ENCODE data around the gene SHANK2. TPM values are rescaled to one million over a fixed set of nuclear protein-coding genes. Genes with fewer than 3 reads are reported as not detected.

Gene SHANK2
- total RNA-seq, 1 experiment from 2014 or later: 1.2 TPM

DNA sequence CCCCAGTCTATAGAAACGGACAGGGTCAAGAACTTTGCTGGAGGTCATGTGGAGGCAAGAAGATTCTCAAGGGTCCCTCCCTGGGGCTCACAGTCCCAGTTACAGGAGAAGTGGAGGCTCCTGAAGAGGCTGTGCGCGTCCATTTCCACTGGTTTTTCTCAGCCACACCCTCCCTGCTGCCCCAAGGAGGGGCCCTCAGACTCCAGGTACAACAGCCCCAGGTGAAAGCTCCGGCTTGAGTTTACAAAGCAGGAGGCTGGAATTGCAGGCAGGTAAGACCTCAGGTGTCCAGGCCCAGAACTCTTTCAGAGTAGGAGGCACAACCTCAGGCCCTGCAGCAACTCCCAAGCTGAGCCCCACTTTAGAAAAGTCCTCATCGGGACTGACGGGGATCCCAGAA is 3.1 kb downstream of the SHANK2 start:
- no peak for DNase-seq (ENCODE audit: low read depth)
- in situ Hi-C loops (cut with HindIII; ENCODE audit: low pct_unique_long_range_greater_than_20kb, low sequenced_read_pairs): no loop called here

DNA sequence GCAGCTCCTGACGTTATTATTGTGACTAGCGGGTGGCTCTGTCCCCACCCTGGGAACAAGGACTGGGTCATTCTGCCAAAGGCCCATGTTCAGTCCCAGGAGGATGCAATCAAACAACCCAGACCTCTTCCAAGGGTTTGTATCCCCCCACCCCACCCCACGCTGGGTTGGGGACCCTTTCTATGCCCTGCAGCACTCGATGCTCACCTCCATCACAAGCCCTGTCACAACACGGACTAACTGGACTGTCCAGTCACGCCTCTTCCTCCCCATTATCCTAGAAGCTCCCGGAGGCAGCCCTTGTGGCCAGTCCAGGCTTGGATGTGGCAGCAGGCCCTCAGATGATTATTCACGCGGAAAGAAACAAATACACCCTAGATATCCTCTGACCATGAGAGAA is 3.7 kb downstream of the SHANK2 start:
- in situ Hi-C loops (cut with HindIII; ENCODE audit: low pct_unique_long_range_greater_than_20kb, low sequenced_read_pairs): no loop called here
- DNase-seq (ENCODE audit: low read depth): no peak

DNA sequence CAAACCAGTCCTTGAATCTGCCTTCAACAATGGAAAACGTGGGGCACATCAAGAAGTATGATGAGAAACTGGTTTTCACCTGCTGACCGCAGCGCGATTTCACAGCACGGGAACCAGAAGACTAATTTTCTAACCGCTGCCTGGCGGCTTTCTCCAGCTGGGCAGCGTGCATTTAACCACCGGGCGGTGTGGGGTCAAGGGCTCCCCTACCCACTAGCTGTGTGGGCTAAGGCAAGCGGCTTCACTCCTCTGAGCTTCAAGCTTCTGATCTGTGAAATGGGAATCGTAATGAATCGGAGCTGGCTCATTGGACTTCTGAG is 4.2 kb downstream of the SHANK2 start:
- in situ Hi-C loops (cut with HindIII; ENCODE audit: low pct_unique_long_range_greater_than_20kb, low sequenced_read_pairs): no loop called here
- no peak for DNase-seq (ENCODE audit: low read depth)

DNA sequence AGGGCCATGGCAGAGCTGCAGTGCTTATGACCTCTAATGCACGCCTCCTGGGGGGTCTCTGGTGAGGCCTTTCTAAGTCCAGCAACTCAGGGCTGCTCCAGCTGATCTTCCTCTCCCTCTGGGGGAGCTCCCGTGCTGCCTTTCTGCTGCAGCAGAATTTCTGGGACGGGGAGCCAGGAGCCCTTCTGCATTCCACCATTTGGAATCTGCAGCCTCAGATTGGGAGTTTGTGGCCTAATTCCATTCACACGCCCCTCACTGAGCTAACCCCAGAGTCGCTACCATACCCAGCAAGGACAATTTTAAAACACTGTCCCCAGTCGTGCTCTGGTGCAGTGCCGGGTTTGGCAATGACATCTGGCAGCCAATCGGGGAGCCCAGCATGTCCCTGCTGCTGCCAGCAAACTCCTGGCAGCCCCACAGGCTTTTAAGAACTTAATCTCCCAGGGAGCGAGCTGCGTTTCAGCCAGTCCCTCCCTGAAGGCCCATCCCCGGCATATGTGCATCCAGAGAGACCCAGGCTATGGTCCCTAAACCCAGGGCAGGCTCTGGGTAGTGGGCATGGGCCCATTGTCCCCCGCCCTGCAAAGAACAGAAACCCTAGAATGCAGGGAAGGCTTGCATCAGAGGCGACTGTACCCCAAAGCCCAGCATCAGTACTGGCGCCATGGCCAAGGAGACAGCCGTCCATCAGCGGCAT is 4.7 kb downstream of the SHANK2 start:
- DNase-seq (ENCODE audit: low read depth): no peak
- in situ Hi-C loops (cut with HindIII; ENCODE audit: low pct_unique_long_range_greater_than_20kb, low sequenced_read_pairs): no loop called here

DNA sequence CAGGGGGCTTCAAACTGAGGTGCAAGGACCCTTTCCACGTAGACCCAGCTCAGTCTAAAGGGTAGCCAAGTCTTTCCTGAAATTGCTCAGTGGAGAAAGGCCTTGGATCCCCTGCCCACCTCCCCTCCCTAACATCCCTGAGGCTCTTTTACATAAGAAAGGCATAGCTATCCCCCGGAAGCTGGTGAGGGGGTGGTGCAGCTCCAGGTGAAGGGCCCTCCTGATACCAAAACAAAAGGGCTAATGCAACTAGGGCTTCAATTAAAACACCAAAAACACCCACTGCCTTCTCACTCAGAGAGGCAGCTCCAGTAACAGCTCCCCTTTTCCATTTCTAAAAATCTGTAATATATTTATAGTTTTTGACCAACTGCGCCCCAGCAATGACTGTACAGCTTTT is 5.8 kb downstream of the SHANK2 start:
- DNase-seq (ENCODE audit: low read depth): no peak
- in situ Hi-C loops (cut with HindIII; ENCODE audit: low pct_unique_long_range_greater_than_20kb, low sequenced_read_pairs): no loop called here

DNA sequence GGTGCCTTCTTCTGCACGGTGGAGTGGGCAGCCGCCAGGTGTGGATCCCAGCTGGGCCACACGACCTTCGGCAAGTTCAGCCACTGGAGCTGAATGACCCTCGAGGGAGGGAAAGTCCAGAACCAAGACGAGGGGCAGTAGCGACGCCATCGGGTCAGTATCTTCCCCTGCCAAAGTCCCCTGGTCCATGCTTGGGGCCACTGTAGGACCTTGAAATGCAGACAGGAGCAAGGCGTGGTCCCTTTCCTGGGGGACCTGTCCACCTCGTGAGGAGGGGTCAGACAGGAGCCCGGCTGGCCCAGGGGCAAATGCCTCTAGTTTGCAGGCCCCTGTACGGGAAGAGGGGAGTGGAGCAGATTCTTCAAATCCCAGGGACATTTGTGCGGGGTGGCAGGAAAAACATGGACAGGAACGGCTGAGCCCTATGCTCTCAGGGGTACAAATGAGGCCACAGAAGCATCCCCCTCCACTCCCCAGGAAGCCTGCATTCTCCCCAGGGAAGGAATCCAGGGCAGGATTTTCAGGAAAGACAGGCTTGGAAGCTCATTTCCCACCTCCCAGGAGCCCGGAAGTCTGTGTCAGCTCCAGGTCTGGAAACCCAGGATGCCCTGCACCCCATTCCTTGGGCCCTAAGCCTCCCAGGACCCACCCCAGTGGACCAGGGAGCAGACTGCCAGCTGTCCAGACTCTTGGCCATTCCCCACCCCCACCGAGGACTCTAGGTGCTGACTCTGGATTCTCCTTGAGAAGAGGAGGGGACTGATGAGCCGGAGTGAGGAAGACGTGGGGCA is 6.6 kb downstream of the SHANK2 start:
- no peak for DNase-seq (ENCODE audit: low read depth)
- in situ Hi-C loops (cut with HindIII; ENCODE audit: low pct_unique_long_range_greater_than_20kb, low sequenced_read_pairs): no loop called here

DNA sequence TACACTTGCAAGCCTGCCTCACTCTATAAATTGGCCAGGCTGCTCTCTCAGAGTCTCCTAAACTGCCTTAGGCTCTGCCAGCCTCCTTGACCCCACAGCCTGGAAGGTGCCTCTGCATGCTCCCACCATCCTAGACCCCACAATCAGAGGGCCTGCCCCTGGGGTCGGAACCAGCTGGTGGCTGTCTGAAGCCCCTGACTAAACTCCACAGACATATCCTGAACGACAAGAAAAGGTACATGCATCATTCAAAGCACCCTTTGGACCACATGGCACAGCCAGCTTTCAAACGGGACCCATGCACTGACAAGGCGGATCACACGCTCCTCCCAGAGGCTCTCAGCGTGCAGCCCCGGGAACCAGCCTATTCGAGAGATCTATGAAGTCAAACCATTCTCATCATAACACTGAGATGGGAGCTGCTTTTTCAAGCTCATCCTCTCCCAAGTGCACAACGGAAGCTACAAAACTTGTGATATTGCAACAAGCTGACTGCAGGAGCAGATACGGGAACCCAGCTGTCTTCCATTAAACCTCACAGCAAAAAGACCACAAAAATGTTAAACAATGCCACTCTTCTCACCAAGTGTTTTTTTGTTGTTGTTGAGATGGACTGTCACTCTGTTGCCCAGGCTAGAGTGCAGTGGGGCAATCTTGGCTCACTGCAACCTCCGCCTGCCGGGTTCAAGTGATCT is 8.1 kb downstream of the SHANK2 start:
- in situ Hi-C loops (cut with HindIII; ENCODE audit: low pct_unique_long_range_greater_than_20kb, low sequenced_read_pairs): no loop called here

DNA sequence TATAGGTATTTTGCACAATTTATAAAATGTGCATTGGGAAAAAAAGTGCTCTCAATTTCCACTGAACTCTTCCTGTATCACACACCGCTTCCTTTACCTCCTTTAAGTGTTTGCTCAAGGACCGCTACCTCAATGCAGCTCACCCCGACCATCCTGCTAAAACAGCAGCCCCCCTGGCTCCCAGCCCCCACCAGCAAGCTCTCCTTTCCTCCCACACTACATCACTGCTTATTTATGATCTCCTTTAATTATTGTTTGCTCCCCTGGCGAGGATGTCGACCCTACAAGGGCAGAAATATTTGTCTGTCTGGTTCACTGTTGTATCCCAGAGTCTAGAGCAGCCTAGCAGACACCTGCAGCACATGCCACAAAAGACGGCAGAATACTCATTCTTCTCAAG is 10.0 kb downstream of the SHANK2 start:
- no peak for DNase-seq (ENCODE audit: low read depth)
- in situ Hi-C loops (cut with HindIII; ENCODE audit: low pct_unique_long_range_greater_than_20kb, low sequenced_read_pairs): no loop called here

More for the DNA sequence above, 8.1 kb downstream of the SHANK2 start:
- no peak for DNase-seq (ENCODE audit: low read depth)

DNA sequence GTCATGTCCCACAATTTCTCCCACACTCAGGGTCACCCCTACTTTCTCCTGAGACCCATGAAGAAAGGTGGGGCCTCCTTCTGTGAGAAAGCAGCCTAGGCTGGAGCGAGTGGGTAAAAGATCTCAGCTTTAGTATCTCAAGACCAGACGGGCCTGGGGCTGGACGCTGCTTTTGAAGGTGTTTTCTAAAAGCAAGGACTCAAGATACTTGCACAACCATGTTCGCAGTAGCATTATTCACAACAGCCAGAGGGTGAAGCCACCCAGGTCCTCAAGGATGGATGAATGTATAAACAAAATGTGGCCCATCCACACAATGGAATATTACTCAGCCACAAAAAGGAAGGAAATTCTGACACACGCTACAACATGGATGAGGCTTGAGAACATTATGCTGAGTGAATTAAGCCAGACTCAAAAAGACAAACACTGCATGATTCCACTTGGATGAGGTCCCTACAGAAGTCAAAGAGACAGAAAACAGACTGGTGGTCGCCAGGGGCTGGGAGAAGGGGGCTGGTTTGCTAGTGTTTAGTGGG is 10.6 kb downstream of the SHANK2 start:
- no peak for DNase-seq (ENCODE audit: low read depth)
- in situ Hi-C loops (cut with HindIII; ENCODE audit: low pct_unique_long_range_greater_than_20kb, low sequenced_read_pairs): no loop called here

DNA sequence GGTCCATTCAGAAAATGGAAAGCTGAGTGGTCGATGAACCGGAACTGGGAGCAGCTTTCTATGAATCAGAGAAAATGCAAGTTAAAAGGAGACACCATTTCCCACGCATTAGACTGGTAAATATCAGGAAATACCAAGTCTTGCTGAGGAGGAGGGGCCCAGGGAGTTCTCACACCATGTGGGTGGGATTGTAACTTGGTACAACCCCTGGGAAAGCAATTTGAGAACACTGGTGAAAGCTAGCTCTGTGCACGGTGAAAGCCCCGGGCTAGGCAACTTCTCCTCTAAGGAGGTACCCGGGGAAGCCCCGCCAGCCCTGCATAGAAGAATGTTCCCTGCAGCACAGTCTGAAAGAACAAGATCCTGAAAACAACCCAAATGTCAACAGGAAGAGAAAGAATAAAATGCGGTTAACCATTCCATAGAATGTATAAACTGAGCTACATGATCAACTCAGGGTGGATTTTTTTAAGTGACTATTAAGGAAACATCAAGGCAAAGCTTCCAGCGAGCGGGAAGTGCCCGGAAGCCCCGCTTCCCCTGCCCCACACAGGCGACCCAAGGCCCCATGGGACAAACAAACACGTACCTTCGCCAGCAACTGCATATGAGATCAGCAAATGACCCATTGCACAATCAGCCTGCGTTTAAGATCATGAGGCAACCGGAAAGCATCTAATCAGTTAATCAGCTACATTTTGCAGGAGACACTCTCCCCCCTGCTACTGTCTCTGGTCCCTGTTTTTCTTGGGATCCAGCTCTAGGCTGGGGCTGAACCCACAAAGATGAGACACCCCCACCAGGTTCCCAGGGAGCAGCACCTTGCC is 11.3 kb downstream of the SHANK2 start:
- in situ Hi-C loops (cut with HindIII; ENCODE audit: low pct_unique_long_range_greater_than_20kb, low sequenced_read_pairs): no loop called here
- DNase-seq (ENCODE audit: low read depth): peak; percentile 86

DNA sequence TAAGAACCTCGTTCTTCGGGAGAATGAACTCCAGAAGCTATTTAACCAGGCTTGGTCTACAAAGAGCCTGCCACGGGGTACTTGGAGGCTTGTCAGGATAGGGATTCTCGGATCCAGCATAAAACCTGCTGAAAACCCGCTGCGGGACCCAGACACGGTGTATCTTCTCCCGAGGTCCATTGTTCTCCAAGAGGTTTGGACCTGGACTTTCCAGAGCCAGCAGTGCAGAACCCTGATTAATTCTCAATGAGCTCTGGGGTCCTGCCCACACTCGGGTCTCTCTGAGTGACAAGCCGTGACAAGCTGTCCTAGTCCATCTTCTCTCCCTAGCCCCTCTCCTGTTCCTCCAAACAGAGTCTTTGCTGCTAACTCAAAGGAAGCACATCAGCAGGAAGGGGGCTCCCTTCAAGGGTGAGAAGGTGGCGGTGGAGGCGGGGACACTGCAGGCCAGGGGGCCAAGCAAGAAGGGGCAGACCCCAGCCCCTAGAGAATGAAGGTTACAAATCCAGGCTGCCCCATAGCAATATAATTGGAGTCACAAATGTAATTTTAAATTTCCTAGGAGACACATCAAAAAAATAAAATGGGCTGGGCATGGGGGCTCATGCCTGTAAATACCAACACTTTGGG is 12.2 kb downstream of the SHANK2 start:
- in situ Hi-C loops (cut with HindIII; ENCODE audit: low pct_unique_long_range_greater_than_20kb, low sequenced_read_pairs): no loop called here

DNA sequence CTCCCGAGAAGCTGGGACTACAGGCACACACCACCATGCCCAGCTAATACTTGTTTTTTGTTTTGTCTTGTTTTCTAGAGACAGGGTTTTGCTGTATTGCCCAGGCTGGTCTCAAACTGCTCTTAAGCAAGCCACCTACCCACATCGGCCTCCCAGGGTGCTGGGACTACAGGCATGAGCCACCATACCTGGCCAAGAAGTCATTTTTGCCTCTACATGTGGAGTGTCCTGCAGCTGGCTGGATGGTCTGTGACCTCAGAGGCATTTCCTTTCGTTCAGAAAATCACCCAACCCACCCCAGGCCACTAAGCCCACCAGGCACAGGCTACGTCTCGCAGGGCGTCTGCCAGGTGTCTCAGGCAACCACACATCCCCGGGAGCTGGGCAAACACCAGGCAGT is 12.8 kb downstream of the SHANK2 start:
- DNase-seq (ENCODE audit: low read depth): no peak
- in situ Hi-C loops (cut with HindIII; ENCODE audit: low pct_unique_long_range_greater_than_20kb, low sequenced_read_pairs): no loop called here

More for the DNA sequence above, 12.2 kb downstream of the SHANK2 start:
- DNase-seq (ENCODE audit: low read depth): no peak

DNA sequence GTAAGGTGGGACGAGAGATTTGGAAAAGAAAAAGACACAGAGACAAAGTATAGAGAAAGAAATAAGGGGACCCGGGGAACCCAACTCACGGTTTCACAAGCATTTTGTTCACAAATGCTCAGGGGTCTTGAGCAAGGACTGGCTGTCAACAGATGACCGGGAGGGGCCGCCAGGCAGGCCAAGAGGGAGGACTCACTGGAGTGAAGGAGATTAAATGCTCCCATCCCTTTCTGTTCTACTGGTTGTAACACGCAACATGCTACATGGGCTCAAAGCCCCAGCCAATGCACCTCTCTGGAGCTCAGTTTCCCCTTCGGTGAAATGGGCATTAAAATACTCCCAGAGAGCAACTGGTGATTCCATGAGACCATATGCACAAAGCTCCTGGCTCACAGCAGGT is 13.4 kb downstream of the SHANK2 start:
- no peak for DNase-seq (ENCODE audit: low read depth)
- in situ Hi-C loops (cut with HindIII; ENCODE audit: low pct_unique_long_range_greater_than_20kb, low sequenced_read_pairs): no loop called here

DNA sequence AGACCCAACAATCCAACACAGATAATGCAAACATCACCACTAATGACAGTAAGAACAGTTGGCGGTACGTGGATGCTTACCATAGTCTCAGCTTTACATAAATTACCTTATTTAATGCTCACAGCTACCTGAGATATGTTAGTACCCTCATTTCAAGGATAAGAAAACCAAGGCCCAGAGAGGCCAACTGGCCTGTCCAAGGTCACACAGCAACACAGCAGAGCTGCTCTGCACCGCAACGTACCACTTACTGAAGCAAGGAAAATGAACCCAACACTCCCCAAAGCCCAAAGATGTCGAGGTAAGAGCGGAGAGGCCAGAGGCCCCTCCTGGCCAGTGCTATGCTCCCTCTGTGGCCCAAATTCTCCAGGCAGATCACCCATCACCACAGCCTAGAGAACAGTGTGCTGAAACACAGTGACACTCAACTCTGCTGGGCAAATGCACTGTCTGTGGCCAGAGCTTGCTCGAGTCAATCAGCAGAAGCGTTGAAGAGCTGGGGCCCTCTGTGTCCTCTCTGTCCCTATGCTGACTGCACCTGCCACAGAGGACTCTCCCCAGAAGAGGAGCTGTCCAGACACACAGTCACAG is 14.0 kb downstream of the SHANK2 start:
- in situ Hi-C loops (cut with HindIII; ENCODE audit: low pct_unique_long_range_greater_than_20kb, low sequenced_read_pairs): no loop called here
- DNase-seq (ENCODE audit: low read depth): no peak

DNA sequence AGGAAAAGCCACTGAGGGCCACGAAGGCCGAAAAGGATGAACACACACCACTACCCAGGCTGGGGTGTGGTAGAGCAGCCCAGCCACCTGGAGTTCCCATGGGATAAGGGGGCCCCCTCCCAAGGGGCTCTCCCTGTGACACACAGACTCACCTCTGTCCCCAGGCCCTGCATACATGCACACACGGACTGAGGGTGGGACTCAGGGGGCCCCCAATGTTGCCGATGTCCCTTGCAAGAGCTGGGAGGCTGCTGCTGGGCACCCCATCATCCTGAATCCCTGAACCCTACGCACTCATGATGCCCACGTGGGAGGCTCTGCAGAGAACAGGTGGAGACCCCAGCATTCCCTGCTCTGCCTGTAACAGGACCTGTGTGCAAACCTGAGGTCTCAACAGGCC is 14.5 kb downstream of the SHANK2 start:
- in situ Hi-C loops (cut with HindIII; ENCODE audit: low pct_unique_long_range_greater_than_20kb, low sequenced_read_pairs): no loop called here
- DNase-seq (ENCODE audit: low read depth): no peak

DNA sequence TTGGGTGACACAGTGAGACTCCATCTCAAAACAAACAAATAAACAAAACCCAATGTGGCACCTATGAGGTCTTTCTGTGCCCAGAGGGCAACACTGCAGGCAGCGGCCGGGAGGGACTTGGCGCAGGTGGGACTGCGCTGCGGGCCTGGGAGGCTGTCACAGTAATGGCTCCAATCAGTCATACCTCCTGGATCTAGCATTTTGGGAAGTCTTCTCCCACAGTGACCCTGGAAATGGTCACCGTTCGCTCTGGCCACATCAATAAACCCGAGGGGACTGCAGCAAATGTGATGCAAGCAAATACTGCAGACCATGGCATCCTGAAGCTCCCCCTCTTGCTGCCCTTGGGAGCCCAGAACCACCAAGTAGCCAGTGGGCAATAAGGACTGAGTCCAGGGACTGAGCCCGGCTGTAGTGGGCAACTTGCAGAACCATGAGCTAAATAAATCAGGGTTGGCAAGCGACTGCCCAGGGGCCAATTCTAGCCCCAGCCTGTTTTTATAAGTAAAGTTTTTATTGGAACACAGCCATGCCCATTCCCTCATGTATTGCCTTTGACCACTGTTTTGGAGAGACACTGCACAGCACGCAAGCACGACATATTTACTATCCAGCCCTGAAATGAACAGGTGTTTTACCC is 15.4 kb downstream of the SHANK2 start:
- DNase-seq (ENCODE audit: low read depth): no peak
- in situ Hi-C loops (cut with HindIII; ENCODE audit: low pct_unique_long_range_greater_than_20kb, low sequenced_read_pairs): no loop called here

DNA sequence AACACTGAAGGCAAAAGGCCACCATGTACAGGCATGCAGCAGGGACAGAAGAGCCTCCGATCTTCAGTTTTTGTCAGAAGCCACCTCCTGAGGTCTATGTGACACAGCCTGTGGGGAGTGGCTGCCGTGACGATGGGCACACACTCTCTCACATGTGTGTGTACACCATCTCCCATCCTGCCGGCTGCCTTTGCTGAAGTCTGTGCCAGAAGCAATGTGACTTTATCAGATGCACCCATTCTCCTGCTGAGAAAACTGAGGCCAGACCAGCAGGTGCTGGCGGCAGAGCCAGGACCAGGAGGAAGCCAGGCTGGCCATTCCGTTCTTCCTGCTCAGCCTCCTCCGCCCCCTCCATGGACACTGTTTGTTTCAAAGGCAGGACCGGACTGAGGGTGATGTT is 16.7 kb downstream of the SHANK2 start:
- in situ Hi-C loops (cut with HindIII; ENCODE audit: low pct_unique_long_range_greater_than_20kb, low sequenced_read_pairs): no loop called here
- no peak for DNase-seq (ENCODE audit: low read depth)

Data from Caki2 (cell line).